GM23248 (cell line): ENCODE measurements around the gene GRM7. TPM values are rescaled to one million over a fixed set of nuclear protein-coding genes. Genes with fewer than 3 reads are reported as not detected.

Experiments
- DNase-seq: peaks from one replicate; pipeline ENCODE4 v3.0.0-alpha.2; 2015
- H2AFZ ChIP-seq: fragments of 200-600 bp; sonication (generic); 2 replicates; pipeline ENCODE4 v1.6.1; 2016; ENCODE audit warnings: antibody characterized with exemption
- H3F3A ChIP-seq: fragments of 200-600 bp; sonication (generic); 2 replicates; pipeline ENCODE4 v1.6.1; 2016; ENCODE audit warnings: mild to moderate bottlenecking, antibody characterized with exemption, mixed run types; ENCODE audit not compliant: insufficient read depth
- H3K27ac ChIP-seq: fragments of 200-600 bp; sonication (generic); 2 replicates; pipeline ENCODE4 v1.5.1; 2016; ENCODE audit warnings: mild to moderate bottlenecking
- H3K27me3 ChIP-seq: fragments of 200-600 bp; sonication (generic); replicated peaks from 2 replicates; pipeline ENCODE4 v1.6.1; 2016; ENCODE audit warnings: mild to moderate bottlenecking; ENCODE audit not compliant: insufficient read depth
- H3K36me3 ChIP-seq: fragments of 200-600 bp; sonication (generic); 2 replicates; pipeline ENCODE4 v1.6.1; 2016; ENCODE audit warnings: low read depth, mild to moderate bottlenecking
- H3K4me1 ChIP-seq: fragments of 200-600 bp; sonication (generic); 2 replicates; pipeline ENCODE4 v1.6.1; 2016; ENCODE audit warnings: mild to moderate bottlenecking; ENCODE audit not compliant: insufficient read depth
- H3K4me2 ChIP-seq: fragments of 200-600 bp; sonication (generic); one replicate; pipeline ENCODE4 v1.6.1; 2016; ENCODE audit warnings: mild to moderate bottlenecking; ENCODE audit not compliant: unreplicated experiment
- H3K4me3 ChIP-seq: fragments of 200-600 bp; sonication (generic); 2 replicates; pipeline ENCODE4 v1.5.1; 2016; ENCODE audit warnings: mild to moderate bottlenecking
- H3K79me2 ChIP-seq: fragments of 200-600 bp; sonication (generic); 2 replicates; pipeline ENCODE4 v1.6.1; 2016; ENCODE audit warnings: mild to moderate bottlenecking; ENCODE audit not compliant: insufficient read depth
- H3K9ac ChIP-seq: fragments of 200-600 bp; sonication (generic); 2 replicates; pipeline ENCODE4 v1.6.1; 2016; ENCODE audit warnings: mild to moderate bottlenecking
- H3K9me2 ChIP-seq: fragments of 200-600 bp; sonication (generic); 2 replicates; pipeline ENCODE4 v1.6.1; 2016; ENCODE audit warnings: mixed run types, mild to moderate bottlenecking, moderate library complexity; ENCODE audit not compliant: insufficient read depth
- H3K9me3 ChIP-seq: fragments of 200-600 bp; sonication (generic); one replicate; pipeline ENCODE4 v1.6.1; 2017; ENCODE audit warnings: low read depth
- H4K20me1 ChIP-seq: fragments of 200-600 bp; sonication (generic); 2 replicates; pipeline ENCODE4 v1.6.0; 2016; ENCODE audit not compliant: insufficient read depth
- EZH2 ChIP-seq: fragments of 200-600 bp; sonication (generic); IDR thresholded peaks from 2 replicates; pipeline ENCODE4 v1.6.1; 2018; ENCODE audit warnings: antibody characterized with exemption, mild to moderate bottlenecking; ENCODE audit not compliant: insufficient read depth, poor library complexity, severe bottlenecking
- EZH2phosphoT487 ChIP-seq: fragments of 200-600 bp; sonication (generic); IDR thresholded peaks from 2 replicates; pipeline ENCODE4 v1.6.1; 2018; ENCODE audit warnings: antibody characterized with exemption, moderate library complexity, mild to moderate bottlenecking, low read depth; ENCODE audit not compliant: insufficient read depth
- WGBS, 2 experiments: methylation state at CpG; one replicate each; pipeline ENCODE4 v1.1.6; 2015 to 2017; ENCODE audit warnings: low lambda C conversion rate in 2 of 2, low coverage in 1 of 2; ENCODE audit errors: missing lambda C conversion rate in 2 of 2; 5-methylcytosine and 5-hydroxymethylcytosine counted together
- in situ Hi-C: fragments of 300-500 bp; cut with MboI; formaldehyde crosslinking; loops from 2 replicates; pipeline ENCODE4 v1.15.0; 2020
- polyA plus RNA-seq: library from polyadenylated mRNA; unstranded; fragments of >200 nt; fragmentation: Nextera tagmentation; extraction: Ambion mirVana; gene quantifications from 2 replicates; pipeline ENCODE4 v1.2.1, GENCODE V29; 2016
- total RNA-seq: library from RNA; depleted of rRNA; stranded (reverse); fragments of >200 nt; shearing (Covaris generic); gene quantifications from 2 replicates; pipeline ENCODE4 v1.2.3, GENCODE V29; 2014

Gene GRM7
- total and polyA plus RNA-seq, 2 experiments from 2014 or later: not detected

DNA sequence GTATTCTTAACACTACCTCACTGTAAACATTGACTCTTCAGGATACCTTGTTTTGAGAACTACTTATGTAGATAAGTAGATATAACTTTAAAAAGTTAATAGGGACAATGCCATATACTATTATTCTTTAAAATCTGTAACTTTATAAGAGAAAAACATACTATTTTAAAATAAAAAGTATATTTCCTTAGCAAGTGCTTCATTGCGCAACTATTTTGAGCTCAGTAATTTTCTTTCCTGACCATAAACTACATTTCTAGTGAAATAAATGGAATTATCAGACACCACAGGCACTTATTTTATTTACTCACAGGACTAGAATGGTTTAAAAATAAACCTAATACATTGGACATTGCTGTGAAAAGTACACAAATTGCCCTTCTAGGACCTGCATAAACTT is 876.3 kb downstream of the GRM7 start:
- Histone ChIP-seq H3K9me3 (no peaks in the 10 kb centered on the region), H4K20me1 (no peaks in the 10 kb centered on the region), H3K4me1 (no peaks in the 10 kb centered on the region), H3K9ac (no peak overlapping the region), H3K36me3 (no peaks in the 10 kb centered on the region), H3F3A (no peaks in the 10 kb centered on the region), H3K9me2 (no peaks in the 10 kb centered on the region), H3K4me3 (no peak overlapping the region), H2AFZ (no peak overlapping the region), H3K27me3 (no peaks in the 10 kb centered on the region), H3K27ac (no peak overlapping the region), H3K4me2 (no peak overlapping the region), H3K79me2 (no peaks in the 10 kb centered on the region)
- in situ Hi-C loops: no loop called here
- no peak for DNase-seq
- 69 to 72% methylated on average over 1 of the region's 1 CpG for WGBS, 2 experiments
- no peak for TF ChIP-seq EZH2phosphoT487
- no peak for TF ChIP-seq EZH2

DNA sequence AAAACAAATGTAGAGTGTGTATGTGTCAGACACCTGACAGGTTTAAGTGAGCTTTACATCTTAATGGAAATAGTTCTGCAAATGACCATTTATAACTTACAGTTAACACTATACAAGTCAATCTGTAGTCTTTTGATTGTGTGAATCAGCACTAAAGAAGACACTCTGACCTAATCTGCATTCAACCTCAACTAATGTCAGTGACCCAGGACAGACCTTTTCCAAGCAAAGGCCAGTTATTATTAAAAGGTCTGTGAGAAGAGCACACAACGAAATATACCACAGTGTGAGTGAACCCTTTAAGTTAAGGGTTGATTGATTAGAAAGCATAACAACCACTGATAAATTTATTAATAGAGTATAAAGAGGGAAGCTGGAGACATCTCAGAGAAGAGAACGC is 878.8 kb downstream of the GRM7 start:
- H3K79me2 ChIP-seq: no peaks in the 10 kb centered on the region
- H3K4me2 ChIP-seq: no peak overlapping the region
- WGBS, 2 experiments: 34 to 38% methylated on average over 2 of the region's 2 CpGs
- no peak overlapping the region for H3K27ac ChIP-seq
- no peak for DNase-seq
- H4K20me1 ChIP-seq: no peaks in the 10 kb centered on the region
- H2AFZ ChIP-seq: no peak overlapping the region
- in situ Hi-C loops: no loop called here
- no peak overlapping the region for H3K4me3 ChIP-seq
- no peak overlapping the region for H3K9ac ChIP-seq
- no peaks in the 10 kb centered on the region for H3K9me3 ChIP-seq
- H3K36me3 ChIP-seq: no peaks in the 10 kb centered on the region
- no peaks in the 10 kb centered on the region for H3K4me1 ChIP-seq
- no peaks in the 10 kb centered on the region for H3K9me2 ChIP-seq
- H3F3A ChIP-seq: no peaks in the 10 kb centered on the region
- no peak for TF ChIP-seq EZH2
- TF ChIP-seq EZH2phosphoT487: no peak
- H3K27me3 ChIP-seq: no peaks in the 10 kb centered on the region

DNA sequence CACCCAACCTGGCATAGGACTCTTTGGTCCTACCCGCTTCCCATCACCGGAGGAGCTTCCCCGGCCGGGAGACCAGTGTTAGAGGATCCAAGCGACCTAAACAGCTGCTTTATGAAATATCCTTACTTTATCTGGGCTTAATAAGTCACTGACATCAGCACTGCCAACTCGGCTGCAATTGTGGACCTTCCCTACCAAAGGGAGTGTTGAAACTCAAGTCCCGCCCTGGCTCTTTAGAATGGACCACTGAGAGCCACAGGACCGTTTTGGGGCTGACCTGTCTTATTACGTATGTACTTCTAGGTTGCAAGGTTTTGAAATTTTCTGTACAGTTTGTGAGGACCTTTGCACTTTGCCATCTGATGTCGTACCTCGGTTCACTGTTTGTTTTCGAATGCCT is 879.5 kb downstream of the GRM7 start:
- Histone ChIP-seq H3K9me2 (no peaks in the 10 kb centered on the region), H4K20me1 (no peaks in the 10 kb centered on the region), H3F3A (no peaks in the 10 kb centered on the region), H3K27me3 (no peaks in the 10 kb centered on the region), H3K9me3 (no peaks in the 10 kb centered on the region), H3K36me3 (no peaks in the 10 kb centered on the region), H3K4me2 (no peak overlapping the region), H3K4me1 (no peaks in the 10 kb centered on the region), H3K4me3 (no peak overlapping the region), H3K79me2 (no peaks in the 10 kb centered on the region), H3K27ac (no peak overlapping the region), H3K9ac (no peak overlapping the region), H2AFZ (no peak overlapping the region)
- TF ChIP-seq EZH2 (no peak), EZH2phosphoT487 (no peak)
- 47 to 48% methylated on average over 12 of the region's 12 CpGs for WGBS, 2 experiments
- in situ Hi-C loops: no loop called here
- DNase-seq: no peak

DNA sequence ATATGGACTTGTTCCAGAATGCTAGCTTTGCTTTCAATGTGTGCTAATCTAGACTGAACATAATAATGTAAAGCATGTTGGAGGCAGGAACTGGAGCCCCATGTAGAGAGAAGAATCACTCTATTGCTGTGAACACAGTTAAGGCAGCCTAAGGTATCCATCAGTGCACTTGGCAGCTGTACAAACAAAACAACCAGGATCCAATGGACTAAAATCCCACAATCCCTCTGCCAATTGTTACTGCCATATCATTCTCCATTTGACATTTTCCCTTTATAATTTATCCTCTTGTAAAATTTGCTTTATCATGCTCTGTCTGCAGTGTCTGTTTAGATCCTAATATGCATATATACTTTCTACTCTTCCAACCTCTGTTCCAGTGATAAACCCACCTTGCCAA is 883.9 kb downstream of the GRM7 start:
- Histone ChIP-seq H3K4me1 (no peaks in the 10 kb centered on the region), H3K9me2 (no peaks in the 10 kb centered on the region), H3K4me2 (no peak overlapping the region), H3K27ac (no peak overlapping the region), H4K20me1 (no peaks in the 10 kb centered on the region), H3K79me2 (no peaks in the 10 kb centered on the region), H3K4me3 (no peak overlapping the region), H3K36me3 (no peaks in the 10 kb centered on the region), H3F3A (no peaks in the 10 kb centered on the region), H3K9ac (no peak overlapping the region), H3K9me3 (no peaks in the 10 kb centered on the region), H3K27me3 (no peaks in the 10 kb centered on the region), H2AFZ (no peak overlapping the region)
- TF ChIP-seq EZH2phosphoT487 (no peak), EZH2 (no peak)
- in situ Hi-C loops: no loop called here
- no peak for DNase-seq

DNA sequence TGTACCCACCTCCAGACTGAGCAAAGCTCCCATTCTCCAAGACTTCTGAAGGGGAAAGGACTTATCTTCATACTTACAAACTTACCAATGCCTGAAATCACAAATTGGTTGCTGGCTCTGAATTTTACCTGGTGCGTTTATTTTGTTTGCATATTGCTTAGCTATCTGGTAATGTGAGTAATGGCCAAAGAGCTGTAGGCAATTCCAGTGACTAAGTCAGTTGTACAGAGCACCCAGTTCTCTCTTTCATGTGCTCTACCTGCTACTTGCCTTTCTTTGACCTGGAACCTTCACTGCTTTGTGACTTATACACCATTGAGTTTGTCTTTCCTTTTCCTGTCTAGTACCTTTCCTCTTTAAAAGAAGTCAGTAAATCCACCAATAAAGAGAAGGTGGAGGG is 884.8 kb downstream of the GRM7 start:
- TF ChIP-seq EZH2: no peak
- no peak for TF ChIP-seq EZH2phosphoT487
- H2AFZ ChIP-seq: no peak overlapping the region
- H3K4me3 ChIP-seq: no peak overlapping the region
- no peak overlapping the region for H3K27ac ChIP-seq
- no peak overlapping the region for H3K9ac ChIP-seq
- H3K9me2 ChIP-seq: no peaks in the 10 kb centered on the region
- H3K9me3 ChIP-seq: no peaks in the 10 kb centered on the region
- no peaks in the 10 kb centered on the region for H3K4me1 ChIP-seq
- no peak overlapping the region for H3K4me2 ChIP-seq
- H3K36me3 ChIP-seq: no peaks in the 10 kb centered on the region
- no peak for DNase-seq
- in situ Hi-C loops: no loop called here
- 10 to 19% methylated on average over 1 of the region's 1 CpG for WGBS, 2 experiments
- H3K79me2 ChIP-seq: no peaks in the 10 kb centered on the region
- no peaks in the 10 kb centered on the region for H3K27me3 ChIP-seq
- H4K20me1 ChIP-seq: no peaks in the 10 kb centered on the region
- no peaks in the 10 kb centered on the region for H3F3A ChIP-seq
